ENCODE data around the gene SDK2. TPM values are rescaled to one million over a fixed set of nuclear protein-coding genes. Genes with fewer than 3 reads are reported as not detected.

Gene SDK2
- total and polyA plus RNA-seq, 4 experiments from 2014 or later, result 0.49 to 2.9 (median 2.2) TPM; not detected in 1

DNA sequence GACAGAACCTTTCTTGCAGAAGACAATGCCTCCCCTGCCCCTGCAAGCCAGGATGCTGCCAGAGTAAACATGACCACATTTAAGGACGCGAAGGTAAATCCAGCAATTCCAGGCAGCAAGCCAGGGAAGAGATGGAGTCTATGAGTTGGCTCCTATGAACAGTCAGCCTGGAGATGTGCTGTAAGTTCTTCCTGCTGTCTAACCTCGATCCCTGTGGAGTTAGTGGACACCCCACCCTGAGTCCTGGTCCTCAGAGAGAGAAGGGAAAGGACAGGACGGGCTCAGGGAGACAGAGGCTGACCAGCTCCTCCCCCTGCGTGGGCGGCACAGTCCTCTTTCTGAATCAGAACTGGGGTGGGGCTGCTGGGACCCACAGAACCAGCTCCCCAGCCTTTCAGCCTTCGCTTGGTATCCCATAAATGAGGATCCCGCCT is 357.4 kb downstream of the SDK2 start:
- peaks cover 7 to 16% (median 11%) of the 10 kb centered on the region in 4 donors for H3K4me1 Mint-ChIP-seq
- Histone ChIP-seq H3K27me3 (ENCODE audit: insufficient read depth, low read length) (no peaks in the 10 kb centered on the region), H3K9me3 (ENCODE audit: control insufficient read depth in 1 of 2, low read length in 2 of 2) (no peaks in the 10 kb centered on the region), H3K4me3 (ENCODE audit: low read length in 2 of 2) (no peak overlapping the region), H3K36me3 (ENCODE audit: insufficient read depth, low read length) (no peaks in the 10 kb centered on the region), H3K27ac (ENCODE audit: low read depth, low read length) (no peak overlapping the region), H3K4me1 (ENCODE audit: insufficient read depth, low read length) (peaks cover 10% of the 10 kb centered on the region)
- H3K36me3 Mint-ChIP-seq, result no peaks in the 10 kb centered on the region
- no peaks in the 10 kb centered on the region for H3K9me3 Mint-ChIP-seq
- peak overlapping the region in 1 of 7 donors; percentile 19 for H3K27ac Mint-ChIP-seq
- no peak overlapping the region for H3K4me3 Mint-ChIP-seq
- POLR2A ChIA-PET (ENCODE audit: partially characterized antibody), result no interaction called here
- CTCF ChIA-PET (ENCODE audit: partially characterized antibody), result no interaction called here
- DNase-seq, result no peak
- no peaks in the 10 kb centered on the region for H3K27me3 Mint-ChIP-seq
- intact Hi-C loops (cut with micrococcal nuclease), result no loop called here

GRCh38 chr17:73285916-73286862 is 358.1 kb downstream of the SDK2 start:
- no peaks in the 10 kb centered on the region for H3K9me3 Mint-ChIP-seq
- no peaks in the 10 kb centered on the region for H3K36me3 ChIP-seq (ENCODE audit: insufficient read depth, low read length)
- ChIA-PET POLR2A (ENCODE audit: partially characterized antibody) (no interaction called here), CTCF (ENCODE audit: partially characterized antibody) (no interaction called here)
- H3K27ac Mint-ChIP-seq, result no peak overlapping the region
- H3K27me3 Mint-ChIP-seq, result no peaks in the 10 kb centered on the region
- H3K27ac ChIP-seq (ENCODE audit: low read depth, low read length), result no peak overlapping the region
- H3K4me3 Mint-ChIP-seq, result no peak overlapping the region
- no peak for DNase-seq
- H3K4me1 ChIP-seq (ENCODE audit: insufficient read depth, low read length), result peaks cover 7% of the 10 kb centered on the region
- intact Hi-C loops (cut with micrococcal nuclease), result no loop called here
- no peaks in the 10 kb centered on the region for H3K27me3 ChIP-seq (ENCODE audit: insufficient read depth, low read length)
- H3K36me3 Mint-ChIP-seq, result no peaks in the 10 kb centered on the region
- H3K4me3 ChIP-seq (ENCODE audit: low read length in 2 of 2), result no peak overlapping the region
- no peaks in the 10 kb centered on the region for H3K9me3 ChIP-seq (ENCODE audit: control insufficient read depth in 1 of 2, low read length in 2 of 2)
- peaks cover 5 to 12% (median 9%) of the 10 kb centered on the region in 4 donors for H3K4me1 Mint-ChIP-seq

GRCh38 chr17:73285603-73285908 is 358.7 kb downstream of the SDK2 start:
- Mint-ChIP-seq H3K9me3 (no peaks in the 10 kb centered on the region), H3K36me3 (no peaks in the 10 kb centered on the region), H3K4me3 (no peak overlapping the region), H3K27ac (no peak overlapping the region), H3K4me1 (peaks cover 3 to 6% (median 4%) of the 10 kb centered on the region in 4 donors), H3K27me3 (no peaks in the 10 kb centered on the region)
- no peak overlapping the region for H3K27ac ChIP-seq (ENCODE audit: low read depth, low read length)
- intact Hi-C loops (cut with micrococcal nuclease), result no loop called here
- no peak overlapping the region for H3K4me3 ChIP-seq (ENCODE audit: low read length in 2 of 2)
- no peaks in the 10 kb centered on the region for H3K9me3 ChIP-seq (ENCODE audit: control insufficient read depth in 1 of 2, low read length in 2 of 2)
- CTCF ChIA-PET (ENCODE audit: partially characterized antibody), result no interaction called here
- no peaks in the 10 kb centered on the region for H3K36me3 ChIP-seq (ENCODE audit: insufficient read depth, low read length)
- POLR2A ChIA-PET (ENCODE audit: partially characterized antibody), result no interaction called here
- DNase-seq, result no peak
- no peaks in the 10 kb centered on the region for H3K27me3 ChIP-seq (ENCODE audit: insufficient read depth, low read length)
- H3K4me1 ChIP-seq (ENCODE audit: insufficient read depth, low read length), result peaks cover under 1% of the 10 kb centered on the region

DNA sequence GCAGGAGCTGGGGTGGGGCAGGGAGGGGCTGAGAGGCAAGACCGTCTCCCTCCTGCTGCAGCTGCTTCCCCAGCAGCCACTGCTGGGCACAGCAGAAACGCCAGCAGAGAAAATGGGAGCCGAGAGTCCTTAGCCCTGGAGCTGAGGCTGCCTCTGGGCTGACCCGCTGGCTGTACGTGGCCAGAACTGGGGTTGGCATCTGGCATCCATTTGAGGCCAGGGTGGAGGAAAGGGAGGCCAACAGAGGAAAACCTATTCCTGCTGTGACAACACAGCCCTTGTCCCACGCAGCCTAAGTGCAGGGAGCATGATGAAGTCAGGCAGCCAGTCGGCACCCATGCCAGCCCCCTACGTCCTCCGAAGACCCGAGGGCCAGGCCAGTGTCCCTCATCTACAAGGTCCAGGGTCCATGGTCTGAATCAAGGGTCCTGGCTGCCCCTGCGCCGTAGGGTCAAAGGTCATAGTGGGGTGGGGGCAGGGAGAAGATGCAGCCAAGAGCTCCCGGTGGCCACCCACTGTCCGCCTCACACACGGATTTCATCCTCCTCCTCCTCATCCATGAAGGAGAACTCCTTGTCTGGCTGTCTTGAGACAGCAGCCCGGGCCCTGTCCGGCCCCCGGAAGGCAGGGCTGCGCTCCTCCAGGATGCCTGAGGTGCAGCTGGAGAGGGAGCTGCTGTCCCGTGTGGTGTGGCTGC is 359.2 kb downstream of the SDK2 start:
- Histone ChIP-seq H3K9me3 (ENCODE audit: control insufficient read depth in 1 of 2, low read length in 2 of 2) (no peaks in the 10 kb centered on the region), H3K27me3 (ENCODE audit: insufficient read depth, low read length) (no peaks in the 10 kb centered on the region), H3K4me1 (ENCODE audit: insufficient read depth, low read length) (no peaks in the 10 kb centered on the region), H3K36me3 (ENCODE audit: insufficient read depth, low read length) (no peaks in the 10 kb centered on the region), H3K4me3 (ENCODE audit: low read length in 2 of 2) (no peak overlapping the region), H3K27ac (ENCODE audit: low read depth, low read length) (no peak overlapping the region)
- Mint-ChIP-seq H3K4me1 (peaks cover 0 to under 1% (median 0%) of the 10 kb centered on the region in 4 donors), H3K27ac (no peak overlapping the region), H3K27me3 (peaks cover 0 to 2% of the 10 kb centered on the region in 2 donors), H3K4me3 (no peak overlapping the region), H3K9me3 (no peaks in the 10 kb centered on the region), H3K36me3 (no peaks in the 10 kb centered on the region)
- CTCF ChIA-PET (ENCODE audit: partially characterized antibody), result no interaction called here
- intact Hi-C loops (cut with micrococcal nuclease), result no loop called here
- no peak for DNase-seq
- POLR2A ChIA-PET (ENCODE audit: partially characterized antibody), result no interaction called here
